Measurements from ENCODE around the gene DLEU7.

DNA sequence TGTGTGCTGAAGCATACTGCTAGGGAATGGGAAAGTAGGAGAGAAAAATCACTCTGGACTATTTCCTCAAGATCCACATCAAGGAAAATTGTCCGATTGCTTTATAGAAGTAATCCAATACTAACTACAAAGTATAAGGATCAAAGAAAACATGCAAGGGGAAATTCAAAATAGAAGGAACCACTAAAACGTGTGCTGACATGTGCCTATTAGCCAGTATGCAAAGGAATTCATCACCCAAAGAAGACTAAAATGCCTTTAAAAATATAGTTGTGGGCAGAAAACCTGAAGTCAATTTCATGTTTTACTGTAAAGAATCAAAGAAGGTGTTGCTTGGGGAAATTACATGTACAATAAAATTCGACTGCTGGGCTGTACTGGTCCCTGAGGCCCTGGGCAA, 14.3 kb downstream of the DLEU7 start:
- TF ChIP-seq, protein P1, sequence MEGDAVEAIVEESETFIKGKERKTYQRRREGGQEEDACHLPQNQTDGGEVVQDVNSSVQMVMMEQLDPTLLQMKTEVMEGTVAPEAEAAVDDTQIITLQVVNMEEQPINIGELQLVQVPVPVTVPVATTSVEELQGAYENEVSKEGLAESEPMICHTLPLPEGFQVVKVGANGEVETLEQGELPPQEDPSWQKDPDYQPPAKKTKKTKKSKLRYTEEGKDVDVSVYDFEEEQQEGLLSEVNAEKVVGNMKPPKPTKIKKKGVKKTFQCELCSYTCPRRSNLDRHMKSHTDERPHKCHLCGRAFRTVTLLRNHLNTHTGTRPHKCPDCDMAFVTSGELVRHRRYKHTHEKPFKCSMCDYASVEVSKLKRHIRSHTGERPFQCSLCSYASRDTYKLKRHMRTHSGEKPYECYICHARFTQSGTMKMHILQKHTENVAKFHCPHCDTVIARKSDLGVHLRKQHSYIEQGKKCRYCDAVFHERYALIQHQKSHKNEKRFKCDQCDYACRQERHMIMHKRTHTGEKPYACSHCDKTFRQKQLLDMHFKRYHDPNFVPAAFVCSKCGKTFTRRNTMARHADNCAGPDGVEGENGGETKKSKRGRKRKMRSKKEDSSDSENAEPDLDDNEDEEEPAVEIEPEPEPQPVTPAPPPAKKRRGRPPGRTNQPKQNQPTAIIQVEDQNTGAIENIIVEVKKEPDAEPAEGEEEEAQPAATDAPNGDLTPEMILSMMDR (IDR thresholded peaks at IDR 0.05; ENCODE audit: control extremely low read depth in 1 of 3, insufficient read depth in 1 of 3, low read depth in 1 of 3, low read length in 3 of 3): no peak
- TF ChIP-seq JUND (IDR thresholded peaks at IDR 0.05; ENCODE audit: low read length) (no peak), JUN (IDR thresholded peaks at IDR 0.05; ENCODE audit: low read depth, low read length) (no peak), RNF2 (IDR thresholded peaks at IDR 0.05; ENCODE audit: borderline replicate concordance, low read depth, low read length, missing control alignments, poor library complexity, severe bottlenecking) (no peak), ASH2L (IDR thresholded peaks at IDR 0.05; ENCODE audit: low read length) (no peak), POLR2A (IDR thresholded peaks at IDR 0.05; ENCODE audit: control extremely low read depth in 1 of 2, low read depth in 2 of 2, low read length in 2 of 2) (no peak), TEAD4 (IDR thresholded peaks at IDR 0.05; ENCODE audit: low read depth, low read length) (no peak)
- TF ChIP-seq, protein P2, sequence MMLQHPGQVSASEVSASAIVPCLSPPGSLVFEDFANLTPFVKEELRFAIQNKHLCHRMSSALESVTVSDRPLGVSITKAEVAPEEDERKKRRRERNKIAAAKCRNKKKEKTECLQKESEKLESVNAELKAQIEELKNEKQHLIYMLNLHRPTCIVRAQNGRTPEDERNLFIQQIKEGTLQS (IDR thresholded peaks at IDR 0.05; ENCODE audit: insufficient read depth, low read depth, low read length): no peak

Data from H1 (cell line).